Astrocyte of the spinal cord (primary cell): Measurements from ENCODE around the gene SULT1C2.
"Not testable (repeated sequence)": the region's sequence is repeated elsewhere in the genome, so short reads cannot be mapped to it uniquely, and the experiment has no call there.

Source experiments
- DNase-seq: peaks from one replicate; pipeline ENCODE4 v3.0.0; 2011; ENCODE audit warnings: low read depth, low spot score
- H3K4me3 ChIP-seq: 2 replicates; pipeline ENCODE4 v1.5.1; 2011; ENCODE audit warnings: low read depth, mild to moderate bottlenecking, low read length, moderate library complexity
- in situ Hi-C: cut with HindIII; loops from 2 replicates; pipeline ENCODE4 v1.10.0; 2017; ENCODE audit warnings: low sequenced_read_pairs
- TF ChIP-seq, protein P1 (sequence below): IDR thresholded peaks from 2 replicates; pipeline ENCODE4 v1.5.1; 2012; ENCODE audit warnings: low read depth, mild to moderate bottlenecking, low read length, inconsistent platforms

The SULT1C2 gene

DNA sequence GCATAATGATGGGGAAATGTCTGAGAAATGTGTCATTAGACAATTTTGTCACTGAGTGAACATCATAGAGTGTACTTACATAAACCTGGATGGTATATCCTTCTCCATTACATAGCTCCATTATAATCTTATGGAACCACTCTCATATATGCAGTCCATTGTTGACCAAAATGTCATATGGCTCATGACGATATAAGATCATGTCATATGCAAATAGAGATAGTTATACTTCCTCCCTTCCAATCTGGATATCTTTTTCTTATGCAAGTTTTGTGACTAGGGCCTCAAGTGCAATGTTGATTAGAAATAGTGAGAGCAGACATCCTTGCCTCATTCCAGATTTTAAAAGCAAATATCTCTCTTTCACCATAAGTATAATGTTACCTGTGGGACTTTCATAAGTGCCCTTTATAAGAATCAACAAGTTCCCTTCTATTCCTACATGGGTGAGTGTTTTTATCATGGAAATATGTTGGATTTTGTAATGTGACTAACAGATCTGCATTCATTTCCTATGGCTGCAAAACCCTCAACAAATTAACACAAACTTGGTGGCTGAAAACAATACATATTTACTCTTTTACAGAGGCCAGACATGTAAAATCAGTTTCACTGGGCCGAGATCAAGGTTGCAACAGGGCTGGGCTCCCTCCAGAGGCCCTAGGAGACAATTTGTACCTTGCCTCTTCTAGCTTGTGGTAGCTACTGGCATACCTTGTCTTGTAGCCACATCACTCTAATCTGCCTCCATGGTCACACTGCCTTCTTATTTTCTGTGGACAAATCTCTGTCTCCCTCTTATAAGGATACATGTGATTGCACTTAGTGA lies 67.4 kb downstream of the SULT1C2 start:
- TF ChIP-seq, protein P1, sequence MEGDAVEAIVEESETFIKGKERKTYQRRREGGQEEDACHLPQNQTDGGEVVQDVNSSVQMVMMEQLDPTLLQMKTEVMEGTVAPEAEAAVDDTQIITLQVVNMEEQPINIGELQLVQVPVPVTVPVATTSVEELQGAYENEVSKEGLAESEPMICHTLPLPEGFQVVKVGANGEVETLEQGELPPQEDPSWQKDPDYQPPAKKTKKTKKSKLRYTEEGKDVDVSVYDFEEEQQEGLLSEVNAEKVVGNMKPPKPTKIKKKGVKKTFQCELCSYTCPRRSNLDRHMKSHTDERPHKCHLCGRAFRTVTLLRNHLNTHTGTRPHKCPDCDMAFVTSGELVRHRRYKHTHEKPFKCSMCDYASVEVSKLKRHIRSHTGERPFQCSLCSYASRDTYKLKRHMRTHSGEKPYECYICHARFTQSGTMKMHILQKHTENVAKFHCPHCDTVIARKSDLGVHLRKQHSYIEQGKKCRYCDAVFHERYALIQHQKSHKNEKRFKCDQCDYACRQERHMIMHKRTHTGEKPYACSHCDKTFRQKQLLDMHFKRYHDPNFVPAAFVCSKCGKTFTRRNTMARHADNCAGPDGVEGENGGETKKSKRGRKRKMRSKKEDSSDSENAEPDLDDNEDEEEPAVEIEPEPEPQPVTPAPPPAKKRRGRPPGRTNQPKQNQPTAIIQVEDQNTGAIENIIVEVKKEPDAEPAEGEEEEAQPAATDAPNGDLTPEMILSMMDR, result no peak
- no peak overlapping the region for H3K4me3 ChIP-seq
- in situ Hi-C loops, result no loop called here
- no peak for DNase-seq

DNA sequence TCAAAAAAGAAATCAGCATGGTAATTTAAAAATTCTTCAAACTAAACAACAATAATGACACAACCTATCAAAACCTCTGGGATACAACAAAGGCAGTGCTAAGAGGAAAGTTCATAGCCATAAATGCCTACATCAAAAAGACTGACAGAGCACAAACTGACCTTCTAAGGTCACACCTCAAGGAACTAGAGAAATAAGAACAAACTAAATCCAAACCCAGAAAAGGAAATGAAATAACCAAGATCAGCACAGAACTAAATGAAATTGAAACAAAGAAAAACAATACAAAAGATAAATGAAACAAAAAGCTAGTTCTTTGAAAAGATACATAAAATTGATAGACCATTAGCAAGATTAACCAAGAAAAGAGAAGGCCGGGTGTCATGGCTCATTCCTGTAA lies 70.6 kb downstream of the SULT1C2 start:
- H3K4me3 ChIP-seq, in situ Hi-C loops, DNase-seq: not testable (repeated sequence)
